ENCODE measurements around the gene TRMT112. TPM values are rescaled to one million over a fixed set of nuclear protein-coding genes. Genes with fewer than 3 reads are reported as not detected.

TRMT112 gene
- total and polyA plus RNA-seq, 10 of the 15 experiments (the other 5 are each of a cell fraction or from before 2014, with no cell fraction given) = 212 to 455 (median 308) TPM

- Histone ChIP-seq H3K27ac (ENCODE audit: control insufficient read depth, insufficient read depth) (no peak overlapping the region), H3K79me2 (ENCODE audit: control insufficient read depth, insufficient read depth, low read length) (no peaks in the 10 kb centered on the region), H3K4me2 (ENCODE audit: control insufficient read depth, insufficient read depth) (no peak overlapping the region), H3K9me3 (replicated peaks; ENCODE audit: control insufficient read depth, insufficient read depth, low read length) (no peaks in the 10 kb centered on the region), H3K4me1 (ENCODE audit: control insufficient read depth, insufficient read depth, low read length) (no peaks in the 10 kb centered on the region), H3K4me3 (no peak overlapping the region), H3K36me3 (ENCODE audit: control insufficient read depth in 2 of 2, insufficient read depth in 2 of 2, low read length in 1 of 2) (peaks cover 3 to 11% of the 10 kb centered on the region in 2 experiments; a peak in 3 of 4 replicates), H3K27me3 (replicated peaks in 1 of 2; ENCODE audit: control insufficient read depth in 2 of 2, insufficient read depth in 2 of 2, low read length in 1 of 2) (no peaks in the 10 kb centered on the region), H2AFZ (ENCODE audit: control insufficient read depth, low read depth, low read length) (no peak overlapping the region), H4K20me1 (ENCODE audit: control insufficient read depth, insufficient read depth) (no peaks in the 10 kb centered on the region), H3K9ac (ENCODE audit: control insufficient read depth, insufficient read depth, low read length) (no peak overlapping the region)
- in situ Hi-C loops (cut with MboI) = no loop called here
- RAD21 ChIA-PET (ENCODE audit: unreplicated experiment) = interaction anchor here (1.1 kb wide), 1 partner anchor 31 kb away, joined by 3 read pairs; the partner anchor contains the start of gene PRDX5
- 78% methylated on average over 13 of the region's 14 CpGs for WGBS (ENCODE audit: insufficient coverage, insufficient replicate concordance, low lambda C conversion rate, missing lambda C conversion rate)
- DNase-seq (ENCODE audit: low read depth, low spot score) (no peak), FAIRE-seq (no peak), ATAC-seq (no peak)
- intact Hi-C loops (cut with micrococcal nuclease; ENCODE audit: unreplicated experiment) = no loop called here
- TF ChIP-seq ZNF217 (IDR thresholded peaks at IDR 0.05) (no peak), NR2C2 (IDR thresholded peaks at IDR 0.05; ENCODE audit: borderline replicate concordance, control insufficient read depth, insufficient read length, low read depth) (no peak), STAT3 (IDR thresholded peaks at IDR 0.05; ENCODE audit: low read depth, low read length) (no peak), NR2C1 (IDR thresholded peaks at IDR 0.05) (no peak), FOXM1 (IDR thresholded peaks at IDR 0.05; ENCODE audit: low read depth, low read length) (no peak), ELK1 (IDR thresholded peaks at IDR 0.05; ENCODE audit: low read depth, low read length) (no peak), HDGF (IDR thresholded peaks at IDR 0.05) (no peak), SPI1 (IDR thresholded peaks at IDR 0.05; ENCODE audit: borderline replicate concordance, insufficient read depth, low read depth, low read length) (no peak), SRF (IDR thresholded peaks at IDR 0.05; ENCODE audit: low read depth in 2 of 2, low read length in 2 of 2) (no peak), JUND (IDR thresholded peaks at IDR 0.05; ENCODE audit: low read depth, low read length) (no peak), NBN (IDR thresholded peaks at IDR 0.05) (no peak), NFIC (IDR thresholded peaks at IDR 0.05; ENCODE audit: low read depth, low read length) (no peak), ASH2L (IDR thresholded peaks at IDR 0.05; ENCODE audit: borderline replicate concordance, low read depth) (no peak)
- CTCF ChIA-PET = interaction anchor here (1.5 to 1.8 kb wide), 2 partner anchors 13 to 30 kb away, joined by 4 to 9 read pairs; partner anchors contain the start of genes PRDX5 and TRMT112
- BruUV-seq (replicated peaks) = no TSS peak
- POLR2A ChIA-PET = interaction anchor here (1.0 kb wide), 1 partner anchor 11 kb away, joined by 3 read pairs; no protein-coding TSS in a partner anchor
- SMC1A ChIA-PET (ENCODE audit: uncharacterized antibody, unreplicated experiment) = interaction anchor here (1.0 kb wide), 1 partner anchor 144 kb away, joined by 4 read pairs; no protein-coding TSS in a partner anchor
Observed at GRCh38 chr11:64348383-64349024, 31.1 kb upstream of the TRMT112 start.

All from GM12878 (cell line).